GM23338 (cell line): ENCODE results near the gene HTRA2. TPM values are rescaled to one million over a fixed set of nuclear protein-coding genes. Genes with fewer than 3 reads are reported as not detected.

Source experiments
- ATAC-seq: fragments of 200-7000 bp; cut with Tn5 transposase; 3 replicates; pipeline ENCODE4 v1.9.1; 2020
- DNase-seq: peaks from one replicate; pipeline ENCODE4 v3.0.0-alpha.2; 2015; ENCODE audit warnings: low spot score
- H2AFZ ChIP-seq: fragments of 200-600 bp; sonication (generic); 2 replicates; pipeline ENCODE4 v1.8.0; 2016; ENCODE audit warnings: antibody characterized with exemption, mild to moderate bottlenecking, moderate library complexity
- H3F3A ChIP-seq: fragments of 200-600 bp; sonication (generic); replicated peaks from 2 replicates; pipeline ENCODE4 v1.8.0; 2017; ENCODE audit warnings: antibody characterized with exemption, mixed run types, low read depth
- H3K27ac ChIP-seq: fragments of 200-600 bp; sonication (generic); 2 replicates; pipeline ENCODE4 v1.6.1; 2016; ENCODE audit warnings: low read depth
- H3K27me3 ChIP-seq: fragments of 200-600 bp; sonication (generic); 2 replicates; pipeline ENCODE4 v1.8.0; 2016; ENCODE audit warnings: mild to moderate bottlenecking, mixed run types, moderate library complexity; ENCODE audit not compliant: insufficient read depth
- H3K36me3 ChIP-seq: fragments of 200-600 bp; sonication (generic); 2 replicates; pipeline ENCODE4 v1.8.0; 2016; ENCODE audit warnings: mild to moderate bottlenecking; ENCODE audit not compliant: insufficient read depth
- H3K4me1 ChIP-seq: fragments of 200-600 bp; sonication (generic); 2 replicates; pipeline ENCODE4 v1.8.0; 2016; ENCODE audit warnings: mild to moderate bottlenecking, moderate library complexity; ENCODE audit not compliant: insufficient read depth
- H3K4me2 ChIP-seq: fragments of 200-600 bp; sonication (generic); 2 replicates; pipeline ENCODE4 v1.7.1; 2017; ENCODE audit warnings: mixed run types
- H3K4me3 ChIP-seq: fragments of 200-600 bp; sonication (generic); 2 replicates; pipeline ENCODE4 v1.6.1; 2016; ENCODE audit warnings: mixed run types
- H3K79me2 ChIP-seq: fragments of 200-600 bp; sonication (generic); replicated peaks from 2 replicates; pipeline ENCODE4 v1.8.0; 2017; ENCODE audit warnings: mild to moderate bottlenecking; ENCODE audit not compliant: insufficient read depth
- H3K9me2 ChIP-seq: fragments of 200-600 bp; sonication (generic); 2 replicates; pipeline ENCODE4 v1.8.0; 2017; ENCODE audit not compliant: insufficient read depth
- H4K20me1 ChIP-seq: fragments of 200-600 bp; sonication (generic); replicated peaks from 2 replicates; pipeline ENCODE4 v1.8.0; 2017; ENCODE audit warnings: mild to moderate bottlenecking; ENCODE audit not compliant: insufficient read depth
- H3K27ac Mint-ChIP-seq: 2 replicates; pipeline ENCODE4 v1.8.0; 2020; ENCODE audit warnings: inconsistent platforms, mild to moderate bottlenecking, moderate library complexity, mixed read lengths
- H3K27me3 Mint-ChIP-seq: 3 replicates; pipeline ENCODE4 v1.8.0; 2022; ENCODE audit warnings: low read depth, mild to moderate bottlenecking, moderate library complexity, mixed read lengths, inconsistent platforms; ENCODE audit not compliant: insufficient read depth, poor library complexity
- H3K36me3 Mint-ChIP-seq: 3 replicates; pipeline ENCODE4 v1.8.0; 2021; ENCODE audit warnings: low read depth, mild to moderate bottlenecking, inconsistent platforms, moderate library complexity, mixed read lengths
- H3K4me1 Mint-ChIP-seq: 3 replicates; pipeline ENCODE4 v1.8.0; 2020; ENCODE audit warnings: mild to moderate bottlenecking, inconsistent platforms, mixed read lengths
- H3K4me3 Mint-ChIP-seq: 3 replicates; pipeline ENCODE4 v1.8.0; 2021; ENCODE audit warnings: moderate library complexity, mild to moderate bottlenecking, inconsistent platforms, mixed read lengths
- H3K9me3 Mint-ChIP-seq: 3 replicates; pipeline ENCODE4 v1.8.0; 2020; ENCODE audit warnings: moderate library complexity, mild to moderate bottlenecking, inconsistent platforms, mixed read lengths
- CREB1 ChIP-seq: fragments of 250-450 bp; sonication (Bioruptor Pico); IDR thresholded peaks from 2 replicates; pipeline ENCODE4 v1.5.0; 2020; ENCODE audit warnings: low read depth, mild to moderate bottlenecking, moderate library complexity
- EZH2phosphoT487 ChIP-seq: fragments of 200-600 bp; sonication (generic); IDR thresholded peaks from one replicate; pipeline ENCODE4 v1.8.1; 2018; ENCODE audit warnings: antibody characterized with exemption; ENCODE audit not compliant: unreplicated experiment
- POLR2AphosphoS5 ChIP-seq: IDR thresholded peaks from 2 replicates; pipeline ENCODE4 v1.6.1; 2016; ENCODE audit warnings: antibody characterized with exemption, low read depth
- long read RNA-seq: library from polyadenylated mRNA; unstranded; transcript quantifications from one replicate; pipeline ENCODE4 v2.0.0, GENCODE V29; 2020; ENCODE audit not compliant: unreplicated experiment
- polyA plus RNA-seq: library from polyadenylated mRNA; unstranded; fragments of >200 nt; fragmentation: Nextera tagmentation; extraction: Ambion mirVana; gene quantifications from 2 replicates; pipeline ENCODE4 v1.2.1, GENCODE V29; 2016
- total RNA-seq: library from RNA; depleted of rRNA; stranded (reverse); fragments of >200 nt; shearing (Covaris generic); gene quantifications from 2 replicates; pipeline ENCODE4 v1.2.3, GENCODE V29; 2014; rRNA removed
- TF ChIP-seq, protein P1 (sequence below): IDR thresholded peaks from 2 replicates; pipeline ENCODE4 v1.6.1; 2016; ENCODE audit warnings: antibody characterized with exemption

HTRA2 gene
- total RNA-seq (17.2 and 19.7 TPM in 2 replicates), polyA plus RNA-seq (17.8 and 19.5 TPM in 2 replicates)
- long read RNA-seq, transcript HTRA2-201 (8 exons, 2,370 nt): major isoform, 12 of 18 reads
- long read RNA-seq, partial matches to known transcripts: 3 of 18 reads
- long read RNA-seq, other reads (novel, unspliced or antisense): 3 of 18 reads

DNA sequence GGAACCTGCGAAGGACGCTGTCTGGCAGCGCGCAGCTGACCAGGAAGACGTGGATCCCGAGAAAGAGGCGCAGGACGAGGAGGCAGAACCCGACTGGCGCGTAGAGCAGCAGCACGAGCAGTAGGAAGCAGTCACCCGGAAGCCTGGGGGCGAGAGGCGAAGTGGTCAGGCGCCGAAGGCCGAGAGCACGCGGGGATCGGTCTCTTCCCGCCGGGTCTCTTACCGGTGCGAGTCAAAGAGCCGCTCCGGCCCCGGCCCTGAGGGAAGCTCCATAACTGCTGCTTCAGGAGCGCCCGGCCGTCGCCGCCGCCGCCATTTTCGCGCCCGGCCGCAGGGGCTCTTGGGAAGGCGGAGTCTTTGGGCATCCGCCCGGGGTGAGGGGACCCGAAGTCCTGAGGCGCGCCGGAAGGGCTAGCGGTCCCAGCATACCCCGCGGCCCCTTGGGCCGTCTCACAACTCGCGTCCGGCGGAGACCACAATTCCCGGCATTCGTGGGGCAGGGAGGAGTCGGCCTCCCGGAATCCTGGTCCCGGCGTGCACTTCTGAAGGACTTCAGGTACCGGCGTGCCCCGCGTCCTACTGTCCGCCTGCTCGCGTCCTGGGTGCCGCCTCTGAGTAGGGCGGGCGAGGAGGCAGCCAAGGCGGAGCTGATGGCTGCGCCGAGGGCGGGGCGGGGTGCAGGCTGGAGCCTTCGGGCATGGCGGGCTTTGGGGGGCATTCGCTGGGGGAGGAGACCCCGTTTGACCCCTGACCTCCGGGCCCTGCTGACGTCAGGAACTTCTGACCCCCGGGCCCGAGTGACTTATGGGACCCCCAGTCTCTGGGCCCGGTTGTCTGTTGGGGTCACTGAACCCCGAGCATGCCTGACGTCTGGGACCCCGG is at the start of gene HTRA2, which contains the start of gene AUP1:
TSS of gene HTRA2 (plus strand) at position 577 of the 882 bp plus-strand sequence. CDS start at position 651, 74 bp downstream.
TSS of gene AUP1 (minus strand) at position 350 of the 882 bp plus-strand sequence. CDS start at position 273, 77 bp downstream.
- H3K27ac Mint-ChIP-seq: peak within 1 kb of the TSS; percentile 97
- H3K79me2 ChIP-seq: peaks cover 18% of the 10 kb centered on the region

DNA sequence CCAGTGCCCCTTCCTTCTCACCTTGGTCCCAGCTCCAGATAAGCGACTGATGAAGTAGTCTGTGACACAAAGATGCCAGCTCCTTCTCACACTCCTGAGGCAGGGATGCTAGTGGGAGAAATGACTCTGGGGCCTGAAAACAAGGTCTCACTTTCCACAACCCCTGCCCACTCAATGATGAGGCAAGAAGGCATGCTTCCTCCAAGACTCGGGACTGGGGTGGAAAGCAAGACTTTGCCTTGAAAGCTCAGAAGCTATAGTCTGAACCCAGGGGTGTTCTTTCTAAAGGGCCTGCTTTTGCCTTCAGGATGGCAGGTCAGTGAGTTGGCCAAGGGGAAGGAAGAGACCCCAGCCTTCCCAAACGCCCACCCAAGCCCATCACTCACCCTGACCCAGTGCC is 48.3 kb upstream of the HTRA2 start:
- peaks cover 20% of the 10 kb centered on the region for H3K36me3 Mint-ChIP-seq
- DNase-seq: no peak

More for the DNA sequence above, at the start of gene HTRA2, which contains the start of gene AUP1:
- peaks cover 19% of the 10 kb centered on the region for H3K4me1 Mint-ChIP-seq
- H3K36me3 Mint-ChIP-seq: peaks cover 55% of the 10 kb centered on the region
- H3K27me3 ChIP-seq: no peaks in the 10 kb centered on the region
- H4K20me1 ChIP-seq: peaks cover 9% of the 10 kb centered on the region; the same call in 1 of the 2 replicates
- peak within 1 kb of the TSS; percentile 100 for H3K4me3 Mint-ChIP-seq
- ATAC-seq (peak; percentile 94), DNase-seq (peak; percentile 100)
- H3K4me1 ChIP-seq: peaks cover 7% of the 10 kb centered on the region; the same call in 1 of the 2 replicates
- 0 out of 2 replicates have a peak, but pooled peaks cover 12% of the 10 kb centered on the region for H3F3A ChIP-seq
- H2AFZ ChIP-seq: peak within 1 kb of the TSS; percentile 97
- TF ChIP-seq EZH2phosphoT487 (no peak), CREB1 (CRISPR knock-in tag) (peak; percentile 52), POLR2AphosphoS5 (peak; percentile 89)
- TF ChIP-seq, protein P1, sequence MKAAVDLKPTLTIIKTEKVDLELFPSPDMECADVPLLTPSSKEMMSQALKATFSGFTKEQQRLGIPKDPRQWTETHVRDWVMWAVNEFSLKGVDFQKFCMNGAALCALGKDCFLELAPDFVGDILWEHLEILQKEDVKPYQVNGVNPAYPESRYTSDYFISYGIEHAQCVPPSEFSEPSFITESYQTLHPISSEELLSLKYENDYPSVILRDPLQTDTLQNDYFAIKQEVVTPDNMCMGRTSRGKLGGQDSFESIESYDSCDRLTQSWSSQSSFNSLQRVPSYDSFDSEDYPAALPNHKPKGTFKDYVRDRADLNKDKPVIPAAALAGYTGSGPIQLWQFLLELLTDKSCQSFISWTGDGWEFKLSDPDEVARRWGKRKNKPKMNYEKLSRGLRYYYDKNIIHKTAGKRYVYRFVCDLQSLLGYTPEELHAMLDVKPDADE: peak; percentile 98
- H3K4me3 ChIP-seq: peak within 1 kb of the TSS; percentile 100
- H3K27ac ChIP-seq: peak within 1 kb of the TSS; percentile 83; the same call in 1 of the 2 replicates
- H3K27me3 Mint-ChIP-seq: peaks cover 18% of the 10 kb centered on the region
- H3K4me2 ChIP-seq: peak within 1 kb of the TSS; percentile 98
- no peaks in the 10 kb centered on the region for H3K9me2 ChIP-seq
- no peaks in the 10 kb centered on the region; the same call in 2 of the 3 replicates for H3K9me3 Mint-ChIP-seq
- peaks cover 11% of the 10 kb centered on the region for H3K36me3 ChIP-seq

More for the DNA sequence above, 48.3 kb upstream of the HTRA2 start:
- Histone ChIP-seq H2AFZ (no peak overlapping the region), H3K27ac (no peak overlapping the region), H3K4me1 (peaks cover 5% of the 10 kb centered on the region; the same call in 1 of the 2 replicates), H3F3A (no peaks in the 10 kb centered on the region), H3K4me2 (peak overlapping the region; percentile 95), H4K20me1 (peaks cover 13% of the 10 kb centered on the region; the same call in 1 of the 2 replicates), H3K36me3 (no peaks in the 10 kb centered on the region; the same call in 1 of the 2 replicates), H3K4me3 (peak overlapping the region; percentile 68), H3K79me2 (peaks cover 14% of the 10 kb centered on the region), H3K9me2 (no peaks in the 10 kb centered on the region), H3K27me3 (no peaks in the 10 kb centered on the region)
- peak overlapping the region; percentile 99 for H3K4me3 Mint-ChIP-seq
- peaks cover 6% of the 10 kb centered on the region; the same call in 2 of the 3 replicates for H3K4me1 Mint-ChIP-seq
- no peak for ATAC-seq
- no peak for TF ChIP-seq POLR2AphosphoS5
- TF ChIP-seq, protein P1: no peak
- H3K9me3 Mint-ChIP-seq: no peaks in the 10 kb centered on the region
- peaks cover 11% of the 10 kb centered on the region for H3K27me3 Mint-ChIP-seq
- H3K27ac Mint-ChIP-seq: no peak overlapping the region
